Body of pancreas (tissue), 4 donors: Measurements from ENCODE around the gene ZNF536.

Source experiments
- POLR2A ChIP-seq, 3 donors: fragments of 450-650 bp; IDR thresholded peaks; one replicate each; pipeline ENCODE4 v1.6.1; 2016; ENCODE audit warnings: antibody characterized with exemption in 3 of 3, mild to moderate bottlenecking in 2 of 3
- TF ChIP-seq, protein P1 (sequence below), 7 experiments: fragments of 450-650 bp in 4 of 7; fragments of 200-600 bp in 3 of 7; sonication (generic) in 3 of 7; IDR thresholded peaks; one replicate each; pipeline ENCODE4 v1.5.1; 2016 to 2019; ENCODE audit warnings: antibody characterized with exemption in 7 of 7

DNA sequence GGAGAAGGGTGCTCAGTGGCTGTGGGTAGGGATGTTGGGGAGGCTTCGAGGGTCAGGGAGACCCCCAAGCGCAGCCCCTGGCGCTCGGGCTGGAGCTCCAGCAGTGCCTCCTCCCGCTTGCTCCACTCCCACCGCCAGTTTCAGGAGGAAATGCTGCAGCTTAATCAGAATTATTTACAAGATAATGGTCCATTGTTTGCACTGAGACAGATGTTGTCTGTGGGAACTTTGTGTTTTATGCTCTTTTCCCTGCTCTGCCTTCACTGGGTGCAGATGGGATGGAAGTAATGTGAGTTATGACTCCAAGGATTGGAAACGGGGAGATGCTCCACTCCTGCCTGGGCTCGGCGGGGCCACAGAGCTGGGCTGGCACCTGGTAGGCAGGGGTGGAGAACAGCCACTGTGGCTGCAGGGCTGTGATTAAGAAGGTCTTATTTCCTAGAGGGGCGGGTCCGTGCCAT, 192.4 kb downstream of the ZNF536 start:
- TF ChIP-seq, protein P1, sequence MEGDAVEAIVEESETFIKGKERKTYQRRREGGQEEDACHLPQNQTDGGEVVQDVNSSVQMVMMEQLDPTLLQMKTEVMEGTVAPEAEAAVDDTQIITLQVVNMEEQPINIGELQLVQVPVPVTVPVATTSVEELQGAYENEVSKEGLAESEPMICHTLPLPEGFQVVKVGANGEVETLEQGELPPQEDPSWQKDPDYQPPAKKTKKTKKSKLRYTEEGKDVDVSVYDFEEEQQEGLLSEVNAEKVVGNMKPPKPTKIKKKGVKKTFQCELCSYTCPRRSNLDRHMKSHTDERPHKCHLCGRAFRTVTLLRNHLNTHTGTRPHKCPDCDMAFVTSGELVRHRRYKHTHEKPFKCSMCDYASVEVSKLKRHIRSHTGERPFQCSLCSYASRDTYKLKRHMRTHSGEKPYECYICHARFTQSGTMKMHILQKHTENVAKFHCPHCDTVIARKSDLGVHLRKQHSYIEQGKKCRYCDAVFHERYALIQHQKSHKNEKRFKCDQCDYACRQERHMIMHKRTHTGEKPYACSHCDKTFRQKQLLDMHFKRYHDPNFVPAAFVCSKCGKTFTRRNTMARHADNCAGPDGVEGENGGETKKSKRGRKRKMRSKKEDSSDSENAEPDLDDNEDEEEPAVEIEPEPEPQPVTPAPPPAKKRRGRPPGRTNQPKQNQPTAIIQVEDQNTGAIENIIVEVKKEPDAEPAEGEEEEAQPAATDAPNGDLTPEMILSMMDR (IDR thresholded peaks at IDR 0.05) = no peak
- no peak for TF ChIP-seq POLR2A (IDR thresholded peaks at IDR 0.05)
